Stromal cell of bone marrow (primary cell): ENCODE measurements around the gene RASGEF1B.
"Not testable (repeated sequence)": the region's sequence is repeated elsewhere in the genome, so short reads cannot be mapped to it uniquely, and the experiment has no call there.

Experiments
- DNase-seq: peaks from one replicate; pipeline ENCODE4 v3.0.0-alpha.2; 2012; ENCODE audit warnings: low read depth

The RASGEF1B gene

DNA sequence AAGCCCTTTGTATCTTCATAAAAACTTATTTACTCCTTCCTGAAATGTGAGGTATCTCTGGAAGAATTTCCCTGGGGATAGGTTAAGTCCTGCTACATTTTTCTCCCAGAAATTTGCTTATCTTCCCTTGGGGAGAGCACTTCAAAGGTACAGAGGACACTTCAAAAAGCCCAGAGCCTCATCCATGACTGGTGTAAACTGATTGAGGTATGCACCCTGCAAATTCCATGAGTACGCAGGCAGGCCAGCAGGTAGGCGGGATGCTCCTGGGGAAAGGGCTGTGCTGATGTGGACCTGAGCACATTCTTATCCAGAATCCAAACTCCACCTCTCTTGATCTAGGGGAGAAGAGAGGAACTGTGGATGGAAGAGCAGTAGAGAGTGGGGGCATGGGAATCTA is 26.3 kb upstream of the RASGEF1B start:
- DNase-seq = no peak

GRCh38 chr4:81495345-81495744 is 23.6 kb upstream of the RASGEF1B start:
- DNase-seq = no peak

- DNase-seq = no peak
These were observed 22.3 kb upstream of the RASGEF1B start for GRCh38 chr4:81494031-81494431.

GRCh38 chr4:81492606-81493230 is 21.0 kb upstream of the RASGEF1B start:
- no peak for DNase-seq

DNA sequence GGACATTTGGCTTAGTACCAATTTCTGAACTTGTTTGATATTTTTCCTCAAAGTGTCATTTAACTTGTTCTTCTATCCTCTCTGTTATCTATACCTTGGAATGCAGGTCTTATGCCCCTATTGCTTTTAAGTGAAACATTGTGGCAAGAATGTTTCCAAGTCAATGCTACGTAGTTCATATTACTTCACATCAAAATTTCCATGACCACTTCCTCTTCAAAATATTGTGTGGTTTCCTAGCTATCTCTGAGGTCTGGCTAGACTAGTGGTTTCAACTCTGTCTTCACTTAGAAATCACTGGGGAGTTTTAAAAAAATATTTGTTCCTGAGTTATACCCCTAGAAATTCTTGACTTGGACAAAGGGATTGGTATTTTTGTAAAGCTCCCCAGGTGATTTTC is 20.2 kb upstream of the RASGEF1B start:
- no peak for DNase-seq

DNA sequence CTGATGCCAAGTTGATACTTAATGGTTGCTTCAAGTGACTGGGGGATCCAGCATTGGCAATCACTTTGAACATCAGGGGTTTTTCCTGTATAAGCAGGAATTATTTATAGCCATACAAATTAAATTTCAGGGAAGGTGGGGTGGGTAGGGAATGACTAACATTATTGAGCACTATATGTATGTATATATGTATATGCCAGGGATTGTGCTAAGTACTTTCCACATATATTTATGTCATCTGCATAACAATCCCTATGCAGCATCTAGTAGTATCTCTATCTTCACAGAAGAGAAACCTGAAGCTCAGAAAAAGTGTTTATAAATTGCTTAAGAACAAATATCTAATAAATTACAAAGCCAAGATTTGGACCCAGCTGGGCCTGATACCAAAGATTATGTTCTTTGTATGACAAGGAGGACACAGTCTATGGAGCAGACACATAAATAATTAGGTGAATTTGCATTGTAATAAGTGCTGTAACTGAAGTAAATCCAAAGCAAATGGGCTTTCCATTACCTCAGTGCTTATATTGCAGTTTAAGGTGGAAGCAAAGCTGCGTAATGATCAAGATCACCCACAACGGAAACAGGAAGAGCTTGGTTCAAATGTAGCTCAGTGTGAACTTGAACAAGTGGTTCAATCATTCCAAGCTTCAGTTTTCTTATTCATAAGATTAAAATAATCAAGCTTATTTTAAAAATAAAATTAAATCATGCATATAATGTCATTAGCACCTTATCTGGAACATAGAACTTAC is 18.9 kb upstream of the RASGEF1B start:
- no peak for DNase-seq

DNA sequence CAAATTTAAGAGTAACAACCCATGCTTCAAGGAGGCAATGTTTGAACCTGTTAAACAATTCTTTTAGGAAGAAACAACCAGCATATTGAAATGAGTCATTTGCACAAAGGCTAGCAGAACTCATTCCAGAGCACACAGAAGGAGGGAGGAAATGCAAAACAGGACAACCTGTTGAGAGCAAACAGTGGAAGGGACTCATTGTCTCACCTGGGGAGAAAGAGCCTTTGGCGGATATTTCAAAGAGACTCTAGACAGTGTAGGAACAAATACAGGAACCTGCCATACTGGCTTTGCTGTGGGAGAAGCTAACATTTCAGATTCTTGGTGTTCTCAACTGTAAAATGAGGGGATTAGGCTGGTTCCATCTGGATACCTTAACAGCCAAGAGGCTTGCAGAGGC is 14.8 kb upstream of the RASGEF1B start:
- no peak for DNase-seq

DNA sequence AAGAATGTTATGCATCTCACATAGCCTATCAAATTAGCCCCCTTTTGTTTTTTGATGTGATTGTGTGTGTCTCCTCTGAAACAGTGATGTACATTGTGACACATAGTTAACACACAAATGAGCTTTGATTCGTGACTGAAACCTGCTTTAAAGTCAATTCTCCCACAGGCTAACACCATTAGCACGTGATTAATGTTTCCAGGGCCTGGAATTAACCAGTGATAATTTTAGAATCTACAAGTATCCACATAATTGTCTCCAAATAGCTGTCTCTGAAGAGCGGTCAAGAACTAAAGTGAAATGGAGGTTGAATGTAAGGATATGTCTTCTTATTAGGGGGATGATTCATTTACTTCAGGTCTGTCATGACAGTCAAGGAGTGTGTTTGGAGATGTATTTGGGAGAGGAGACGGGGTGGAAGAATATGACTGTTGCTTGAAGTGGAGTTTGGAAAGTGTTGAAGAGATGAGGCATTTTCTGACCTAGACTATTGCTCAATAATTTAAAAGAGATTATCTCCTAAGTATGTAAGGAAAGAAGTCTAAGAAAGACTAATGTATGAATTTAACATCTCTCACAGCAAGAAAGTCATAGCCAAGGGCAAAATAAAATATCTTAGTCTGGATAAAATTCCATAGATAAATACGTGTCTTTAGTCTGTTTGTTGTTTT is 13.7 kb upstream of the RASGEF1B start:
- no peak for DNase-seq

- DNase-seq = no peak
These were observed 10.6 kb upstream of the RASGEF1B start for GRCh38 chr4:81482326-81482725.

DNA sequence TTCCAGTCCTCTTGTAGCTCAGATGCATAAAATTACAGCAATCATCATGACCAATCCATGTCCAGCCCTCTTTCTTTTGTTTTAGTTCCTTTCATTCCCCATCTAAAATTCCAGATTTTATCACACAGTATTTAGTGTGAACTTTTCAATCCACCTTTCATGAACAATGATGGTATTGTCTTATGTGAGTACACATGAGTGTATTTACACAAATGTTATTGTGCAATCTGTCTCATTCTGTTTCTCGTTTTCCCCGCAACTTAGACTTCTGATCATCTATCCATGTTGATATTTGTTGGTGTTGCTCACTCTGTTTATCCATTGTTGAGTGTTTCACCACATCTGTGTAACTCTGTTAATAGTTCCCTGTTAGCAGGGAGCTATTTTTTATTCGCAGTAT is 9.4 kb upstream of the RASGEF1B start:
- no peak for DNase-seq

- DNase-seq = not testable (repeated sequence)
These were observed 7.9 kb upstream of the RASGEF1B start for GRCh38 chr4:81479573-81479972.

GRCh38 chr4:81473331-81474265 is 1.9 kb upstream of the RASGEF1B start:
- peak; percentile 68 for DNase-seq

- DNase-seq = no peak
These were observed 825 bp upstream of the RASGEF1B start for GRCh38 chr4:81472281-81473182.

GRCh38 chr4:81471298-81471587 is 464 bp downstream of the RASGEF1B start:
- no peak for DNase-seq

GRCh38 chr4:81470456-81471297 is 1.0 kb downstream of the RASGEF1B start:
- no peak for DNase-seq

DNA sequence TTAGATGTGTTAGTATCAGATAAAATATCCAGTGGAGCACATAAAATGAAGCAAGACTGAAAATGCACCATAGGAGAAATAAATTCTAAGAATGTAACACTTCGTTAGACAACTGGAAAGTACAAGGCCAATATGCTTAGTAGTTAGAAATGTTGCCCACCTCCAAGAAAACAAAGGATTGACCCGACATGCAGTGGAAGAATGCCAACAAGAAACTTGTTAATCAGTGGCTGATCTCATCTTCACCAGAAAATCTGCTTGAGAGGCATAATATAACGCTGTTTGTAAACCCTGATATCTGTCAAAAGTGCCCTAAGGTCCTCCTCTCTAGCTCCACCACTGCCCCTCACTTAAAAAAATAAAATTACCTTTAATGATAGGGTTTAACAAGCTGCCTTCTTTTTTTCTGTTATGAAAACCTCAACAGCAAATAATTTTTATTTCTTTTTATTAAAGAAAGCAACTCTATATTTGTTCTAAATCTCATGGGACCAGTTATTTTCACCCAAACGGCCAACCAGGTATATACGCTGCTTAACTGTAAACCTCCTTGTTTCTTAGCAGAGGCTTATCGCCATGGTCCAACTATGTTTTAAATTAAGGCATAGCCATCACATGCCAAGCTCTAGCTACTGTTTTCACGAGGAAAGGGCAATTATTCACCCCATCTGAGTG is 1.8 kb downstream of the RASGEF1B start:
- no peak for DNase-seq

DNA sequence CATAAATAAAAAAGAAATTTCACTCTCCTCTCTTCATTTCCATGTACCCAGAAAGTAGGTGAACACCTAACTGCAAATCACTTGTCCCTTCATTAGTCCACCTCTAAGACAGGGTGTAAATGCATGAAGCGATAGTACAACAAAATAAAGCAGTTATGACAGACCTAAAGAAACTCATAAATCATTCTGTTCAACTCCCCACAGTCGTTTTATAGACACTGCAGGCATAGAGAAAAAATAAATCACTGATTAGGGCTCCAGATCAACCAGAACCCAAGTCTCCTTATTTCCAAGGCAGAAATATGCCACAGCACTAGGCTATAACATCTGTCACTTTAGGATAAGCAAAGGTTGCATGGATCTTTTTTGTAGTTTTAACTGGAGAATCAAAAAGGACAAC is 3.0 kb downstream of the RASGEF1B start:
- DNase-seq = no peak

DNA sequence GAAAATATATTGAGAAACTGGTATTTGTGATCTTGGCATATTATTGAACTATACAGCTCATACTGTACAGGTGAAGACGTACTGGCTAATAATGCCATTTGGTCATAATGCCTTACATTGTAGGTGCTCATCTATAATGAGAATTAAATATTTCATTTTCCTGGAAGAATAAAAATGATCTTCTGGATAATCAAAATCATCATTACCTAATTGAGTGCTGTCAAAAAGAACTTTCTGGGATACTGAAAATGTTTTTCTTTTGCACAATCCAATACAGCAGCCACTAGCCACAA is 4.1 kb downstream of the RASGEF1B start:
- no peak for DNase-seq

DNA sequence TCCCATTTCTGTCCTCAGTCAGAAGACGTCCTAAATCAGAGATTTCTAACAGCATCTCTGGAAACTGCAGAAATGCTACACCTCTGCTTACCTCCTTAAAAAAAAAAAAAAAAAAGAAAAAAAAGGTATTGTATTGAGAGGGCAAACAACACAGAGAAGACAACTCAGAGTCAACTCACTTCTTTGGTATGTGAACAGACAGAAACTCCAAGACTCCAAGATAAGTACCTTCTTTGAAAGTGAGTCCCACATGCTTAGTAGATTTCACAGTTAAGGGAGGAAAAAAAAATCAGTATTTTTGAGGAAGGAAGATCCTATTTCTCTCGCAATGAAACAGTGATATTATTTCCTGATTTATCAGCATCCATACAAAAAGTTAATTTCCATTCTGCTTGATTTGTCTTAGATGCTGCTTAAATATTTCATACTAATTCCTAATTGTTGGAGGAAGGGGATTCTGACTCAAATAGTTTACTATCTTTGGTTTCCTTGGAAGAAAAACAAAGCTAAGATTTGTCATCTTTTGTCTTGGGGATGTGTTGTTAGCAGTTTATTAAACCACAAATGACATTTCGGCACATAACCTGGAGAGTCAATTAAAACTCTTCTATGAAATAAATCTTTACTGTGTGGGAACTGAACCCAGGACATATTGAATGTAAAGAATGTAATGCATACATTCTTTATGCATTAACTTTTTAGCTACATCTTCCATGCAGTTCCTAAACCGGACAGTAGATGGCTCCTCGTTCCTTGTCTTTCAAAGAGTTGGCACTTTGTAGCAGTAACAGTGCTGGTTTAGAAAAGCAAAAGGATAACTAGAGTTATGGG is 4.7 kb downstream of the RASGEF1B start:
- DNase-seq = peak; percentile 43
